Erythroblast (primary cell): Measurements from ENCODE around the gene ESM1.

ENCODE experiments used
- DNase-seq, 2 experiments: peaks; one replicate each; lab custom pipeline; 2025; lab: John Stamatoyannopoulos, UW
- GATA1 ChIP-seq: IDR thresholded peaks from 2 replicates; pipeline ENCODE4 v1.6.1; 2011; ENCODE audit warnings: low read depth, mild to moderate bottlenecking, control low read depth, low read length, moderate library complexity
- POLR2A ChIP-seq: IDR thresholded peaks from 2 replicates; pipeline ENCODE4 v1.6.1; 2011; ENCODE audit warnings: mild to moderate bottlenecking, low read length

Gene ESM1

DNA sequence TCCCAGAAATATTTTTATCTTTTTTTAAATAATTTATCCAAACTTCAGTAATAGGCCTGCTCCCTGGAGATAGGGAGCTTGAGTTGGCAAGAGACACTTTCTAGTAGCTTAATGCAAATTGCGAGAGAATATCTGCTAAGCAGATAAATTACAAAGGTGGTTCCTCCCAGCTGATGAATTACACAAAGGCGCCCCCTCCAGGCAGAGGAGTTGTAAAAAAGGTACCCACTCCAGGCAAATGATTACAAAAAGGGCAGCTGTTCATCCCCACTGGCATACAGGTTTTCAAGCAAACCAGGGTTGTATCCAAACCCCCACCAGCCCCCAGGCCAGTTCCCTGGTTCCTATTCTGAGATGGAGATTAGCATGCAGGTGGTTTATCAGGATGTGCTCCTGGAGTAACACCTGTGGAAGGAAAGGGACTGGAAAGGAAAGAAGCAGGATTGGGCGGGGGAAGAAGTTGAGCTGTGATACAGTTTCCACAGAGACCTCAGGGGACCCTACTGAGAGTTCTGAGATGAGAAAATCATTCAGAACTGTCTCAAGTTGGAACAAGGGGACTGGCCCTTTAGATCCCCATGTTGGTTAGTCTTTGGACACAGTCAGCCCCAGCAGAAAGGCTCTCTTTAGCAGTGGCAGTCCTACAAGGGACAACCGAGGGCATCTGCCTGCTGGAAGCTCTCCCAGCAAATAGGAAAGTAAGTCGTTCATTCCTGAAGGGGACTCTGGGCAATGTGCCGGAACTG lies 25.5 kb downstream of the ESM1 start:
- TF ChIP-seq GATA1, result no peak
- no peak for TF ChIP-seq POLR2A
- peak; percentile 22 to 50 for DNase-seq

DNA sequence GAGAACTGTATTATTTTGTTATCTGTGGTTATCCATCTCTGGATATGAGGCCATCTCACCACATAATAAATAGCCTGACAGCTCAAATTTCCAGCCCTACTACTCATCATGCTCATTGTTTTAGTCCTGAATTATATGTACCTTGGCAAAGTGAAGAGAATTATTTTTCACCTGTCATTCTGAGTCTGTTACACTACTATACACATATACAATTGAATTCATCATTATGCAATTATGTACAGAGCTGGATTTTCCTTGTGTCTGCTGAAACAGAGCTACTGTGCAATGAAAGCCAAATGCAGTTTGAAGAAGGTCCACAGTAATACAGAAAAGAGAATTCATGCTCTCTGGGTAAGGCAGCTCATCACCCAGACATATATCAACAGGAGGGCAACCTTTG lies 28.5 kb downstream of the ESM1 start:
- DNase-seq, result no peak
- no peak for TF ChIP-seq GATA1
- TF ChIP-seq POLR2A, result no peak

DNA sequence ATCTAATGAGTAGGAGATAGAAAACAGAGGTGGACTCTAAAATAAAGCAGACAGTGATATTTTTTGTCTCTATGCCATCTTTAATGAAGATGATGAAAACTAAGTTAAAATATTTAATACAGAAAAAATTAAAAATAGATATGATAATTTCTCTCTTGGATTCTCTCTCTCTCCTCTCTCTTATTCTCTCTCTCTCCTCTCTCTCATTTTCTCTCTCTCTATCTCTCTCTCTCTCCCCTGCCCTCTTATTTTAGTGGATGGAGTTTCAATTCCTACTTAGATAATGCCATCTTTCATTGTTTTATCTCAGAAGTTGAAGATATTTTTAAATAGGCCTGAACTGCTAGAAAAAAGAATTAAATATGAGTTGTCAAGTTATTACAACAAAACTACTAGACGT lies 38.2 kb downstream of the ESM1 start:
- DNase-seq, result no peak
- TF ChIP-seq GATA1, result no peak

- DNase-seq, result no peak
- no peak for TF ChIP-seq GATA1
- TF ChIP-seq POLR2A, result no peak
These were observed 39.0 kb downstream of the ESM1 start for GRCh38 chr5:54946306-54946819.

GRCh38 chr5:54944364-54944763 lies 41.0 kb downstream of the ESM1 start:
- TF ChIP-seq GATA1, result no peak
- no peak for TF ChIP-seq POLR2A
- peak; percentile 18 to 34 for DNase-seq

- TF ChIP-seq GATA1, result no peak
- TF ChIP-seq POLR2A, result no peak
- no peak for DNase-seq
These were observed 43.2 kb downstream of the ESM1 start for GRCh38 chr5:54942064-54942778.

GRCh38 chr5:54936201-54936600 lies 49.2 kb downstream of the ESM1 start:
- TF ChIP-seq GATA1, result no peak

DNA sequence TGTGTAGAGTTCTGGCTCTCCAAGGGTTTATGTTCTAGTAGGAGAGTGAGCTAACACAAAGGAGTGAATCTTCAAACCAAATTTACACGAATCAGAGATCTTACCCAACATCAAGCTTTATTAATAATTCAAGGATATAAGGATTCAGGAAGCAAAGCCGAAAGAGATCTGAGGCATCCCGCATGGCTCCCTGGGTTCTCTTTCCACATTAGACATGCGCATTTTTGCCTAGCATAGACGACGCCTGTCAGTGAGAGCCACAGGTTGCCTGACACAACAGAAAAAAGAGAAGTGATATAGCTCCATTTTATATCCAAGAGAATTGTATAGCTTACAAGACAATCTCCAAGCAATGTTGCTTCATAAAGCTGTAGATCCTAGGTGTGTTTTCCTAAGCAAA lies 52.6 kb downstream of the ESM1 start:
- DNase-seq, result no peak
- TF ChIP-seq GATA1, result no peak
- no peak for TF ChIP-seq POLR2A

More at GRCh38 chr5:54936201-54936600, 49.2 kb downstream of the ESM1 start:
- no peak for DNase-seq

- TF ChIP-seq GATA1, result no peak
- TF ChIP-seq POLR2A, result no peak
- no peak for DNase-seq
These were observed 54.7 kb downstream of the ESM1 start for GRCh38 chr5:54930736-54931135.
